ENCODE data around the gene PLXND1. TPM values are rescaled to one million over a fixed set of nuclear protein-coding genes. Genes with fewer than 3 reads are reported as not detected.

The PLXND1 gene
- total RNA-seq, 1 experiment from 2014 or later = 12.1 TPM

GRCh38 chr3:129628169-129628522 is 21.7 kb upstream of the PLXND1 start:
- DNase-seq (ENCODE audit: low read depth) = no peak

GRCh38 chr3:129627350-129628168 is 21.1 kb upstream of the PLXND1 start:
- DNase-seq (ENCODE audit: low read depth) = peak; percentile 84

GRCh38 chr3:129626744-129627349 is 20.4 kb upstream of the PLXND1 start:
- DNase-seq (ENCODE audit: low read depth) = peak; percentile 94

- peak; percentile 78 for DNase-seq (ENCODE audit: low read depth)
These were observed 18.8 kb upstream of the PLXND1 start for GRCh38 chr3:129625072-129625874.

- DNase-seq (ENCODE audit: low read depth) = no peak
These were observed 18.0 kb upstream of the PLXND1 start for GRCh38 chr3:129624347-129625071.

- DNase-seq (ENCODE audit: low read depth) = no peak
These were observed 17.1 kb upstream of the PLXND1 start for GRCh38 chr3:129623447-129624118.

GRCh38 chr3:129622933-129623332 is 16.5 kb upstream of the PLXND1 start:
- no peak for DNase-seq (ENCODE audit: low read depth)

- DNase-seq (ENCODE audit: low read depth) = no peak
These were observed 15.9 kb upstream of the PLXND1 start for GRCh38 chr3:129622226-129622874.

- no peak for DNase-seq (ENCODE audit: low read depth)
These were observed 15.2 kb upstream of the PLXND1 start for GRCh38 chr3:129621626-129622225.

- DNase-seq (ENCODE audit: low read depth) = no peak
These were observed 14.5 kb upstream of the PLXND1 start for GRCh38 chr3:129620828-129621559.

- DNase-seq (ENCODE audit: low read depth) = no peak
These were observed 13.3 kb upstream of the PLXND1 start for GRCh38 chr3:129619726-129620162.

- DNase-seq (ENCODE audit: low read depth) = peak; percentile 45
These were observed 12.6 kb upstream of the PLXND1 start for GRCh38 chr3:129618901-129619671.

GRCh38 chr3:129618186-129618820 is 11.8 kb upstream of the PLXND1 start:
- DNase-seq (ENCODE audit: low read depth) = no peak

- DNase-seq (ENCODE audit: low read depth) = no peak
These were observed 11.1 kb upstream of the PLXND1 start for GRCh38 chr3:129617381-129618185.

GRCh38 chr3:129616713-129617112 is 10.2 kb upstream of the PLXND1 start:
- no peak for DNase-seq (ENCODE audit: low read depth)

GRCh38 chr3:129616291-129616690 is 9.8 kb upstream of the PLXND1 start:
- DNase-seq (ENCODE audit: low read depth) = no peak

- no peak for DNase-seq (ENCODE audit: low read depth)
These were observed 9.3 kb upstream of the PLXND1 start for GRCh38 chr3:129615751-129616281.

Data from Daoy (cell line).